PC-3 (cell line): ENCODE results near the gene WNT8A.

ENCODE experiments used
- EZH2phosphoT487 ChIP-seq: fragments of 300-600 bp; sonication (generic); IDR thresholded peaks from 2 replicates; pipeline ENCODE4 v1.6.1; 2018; ENCODE audit warnings: mild to moderate bottlenecking, antibody characterized with exemption, low read length, borderline replicate concordance
- TF ChIP-seq, protein P1 (sequence below): fragments of 300-600 bp; sonication (generic); conservative IDR thresholded peaks from 2 replicates; pipeline ENCODE4 v1.5.1; 2017; ENCODE audit warnings: antibody characterized with exemption, low read depth, mild to moderate bottlenecking, low read length

DNA sequence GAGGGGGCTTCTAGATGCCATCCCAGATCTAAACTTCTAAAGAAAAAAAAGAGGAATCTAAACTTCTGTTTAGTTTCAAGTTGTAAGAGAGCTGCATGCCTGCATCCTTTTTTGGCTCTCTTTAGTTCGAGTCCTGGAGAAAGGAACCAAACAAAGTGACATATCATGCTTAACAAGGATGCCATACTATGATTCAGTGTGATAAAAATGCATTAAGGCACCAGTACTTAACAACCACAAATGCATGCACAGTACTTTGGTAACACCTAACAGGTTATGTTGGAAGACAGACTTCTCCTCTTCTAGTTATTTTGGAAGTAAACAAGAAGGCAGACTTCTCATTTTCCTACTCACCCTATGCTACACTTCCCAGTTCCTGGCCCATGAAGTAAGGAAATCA lies 28.1 kb downstream of the WNT8A start:
- TF ChIP-seq, protein P1, sequence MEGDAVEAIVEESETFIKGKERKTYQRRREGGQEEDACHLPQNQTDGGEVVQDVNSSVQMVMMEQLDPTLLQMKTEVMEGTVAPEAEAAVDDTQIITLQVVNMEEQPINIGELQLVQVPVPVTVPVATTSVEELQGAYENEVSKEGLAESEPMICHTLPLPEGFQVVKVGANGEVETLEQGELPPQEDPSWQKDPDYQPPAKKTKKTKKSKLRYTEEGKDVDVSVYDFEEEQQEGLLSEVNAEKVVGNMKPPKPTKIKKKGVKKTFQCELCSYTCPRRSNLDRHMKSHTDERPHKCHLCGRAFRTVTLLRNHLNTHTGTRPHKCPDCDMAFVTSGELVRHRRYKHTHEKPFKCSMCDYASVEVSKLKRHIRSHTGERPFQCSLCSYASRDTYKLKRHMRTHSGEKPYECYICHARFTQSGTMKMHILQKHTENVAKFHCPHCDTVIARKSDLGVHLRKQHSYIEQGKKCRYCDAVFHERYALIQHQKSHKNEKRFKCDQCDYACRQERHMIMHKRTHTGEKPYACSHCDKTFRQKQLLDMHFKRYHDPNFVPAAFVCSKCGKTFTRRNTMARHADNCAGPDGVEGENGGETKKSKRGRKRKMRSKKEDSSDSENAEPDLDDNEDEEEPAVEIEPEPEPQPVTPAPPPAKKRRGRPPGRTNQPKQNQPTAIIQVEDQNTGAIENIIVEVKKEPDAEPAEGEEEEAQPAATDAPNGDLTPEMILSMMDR, result no peak
- no peak for TF ChIP-seq EZH2phosphoT487
